NOMO-1 treated with DMSO at 0.1 percent for 48 hours (cell line): ENCODE measurements around the gene LDLRAD4.

Experiments
- DNase-seq: peaks from one replicate; lab custom pipeline; 2025; ENCODE audit not compliant: unreplicated experiment; lab: John Stamatoyannopoulos, UW

LDLRAD4 gene

DNA sequence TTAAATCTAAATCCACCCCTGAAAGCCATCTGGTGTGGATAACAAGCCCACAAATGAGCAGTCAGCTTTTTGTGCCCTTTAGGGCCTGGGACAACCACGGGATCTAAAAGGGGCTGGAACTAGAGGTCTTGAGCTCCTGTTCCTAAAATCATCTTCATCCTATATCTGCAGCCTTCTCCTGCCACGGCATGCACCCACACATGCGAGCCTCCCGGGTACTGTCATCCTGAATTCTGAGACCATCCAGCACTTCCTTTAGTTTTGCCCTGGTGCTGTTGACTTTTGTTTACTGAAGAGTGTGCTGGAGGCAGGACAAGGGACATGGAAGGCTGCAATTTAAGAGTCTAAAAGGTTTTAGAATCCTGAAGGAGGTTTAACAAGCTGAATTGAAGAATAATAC is 324.6 kb downstream of the LDLRAD4 start:
- no peak for DNase-seq

DNA sequence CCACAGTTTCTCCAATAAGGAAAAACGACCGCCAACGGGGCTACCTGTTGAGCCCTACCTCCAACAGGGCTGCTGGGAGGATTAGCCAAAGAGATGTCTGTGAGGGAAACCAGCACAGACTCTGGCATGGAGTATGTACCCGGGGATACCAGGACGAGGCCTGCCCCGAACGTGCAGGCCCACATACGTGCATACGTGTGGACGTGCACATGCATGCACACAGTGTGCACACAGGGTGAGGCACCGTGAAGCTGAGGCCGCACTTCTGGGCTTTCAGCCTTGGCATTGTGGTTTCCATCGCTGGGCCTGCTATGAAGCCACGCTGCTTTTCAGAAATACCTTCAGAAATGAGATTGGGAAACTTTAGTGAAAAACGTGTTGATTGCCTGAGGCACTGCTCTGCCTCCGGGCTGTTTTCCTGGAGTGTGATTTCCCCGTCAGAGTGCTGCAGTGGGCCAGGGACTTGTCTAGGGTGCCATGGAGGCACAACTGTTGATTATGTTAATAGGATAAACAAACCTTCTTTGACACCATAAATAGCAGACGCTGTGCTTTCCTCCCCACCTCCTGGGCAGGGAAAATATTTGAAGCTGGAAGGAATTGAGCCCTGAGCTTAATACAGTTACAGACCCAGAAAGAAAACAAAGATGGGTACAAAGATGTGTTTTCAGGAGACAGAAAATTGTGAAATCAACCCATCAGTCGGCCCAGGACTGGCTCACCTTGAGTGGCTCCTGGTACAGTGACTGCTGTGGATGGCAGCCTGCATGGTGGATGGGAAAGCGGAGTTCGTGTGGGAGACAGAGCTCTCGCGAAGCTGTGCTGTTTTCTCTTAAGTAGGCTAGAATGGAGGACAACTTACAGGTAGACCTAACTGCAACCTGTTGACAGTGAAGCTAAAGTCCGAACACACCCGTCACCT is 325.5 kb downstream of the LDLRAD4 start:
- DNase-seq = no peak

DNA sequence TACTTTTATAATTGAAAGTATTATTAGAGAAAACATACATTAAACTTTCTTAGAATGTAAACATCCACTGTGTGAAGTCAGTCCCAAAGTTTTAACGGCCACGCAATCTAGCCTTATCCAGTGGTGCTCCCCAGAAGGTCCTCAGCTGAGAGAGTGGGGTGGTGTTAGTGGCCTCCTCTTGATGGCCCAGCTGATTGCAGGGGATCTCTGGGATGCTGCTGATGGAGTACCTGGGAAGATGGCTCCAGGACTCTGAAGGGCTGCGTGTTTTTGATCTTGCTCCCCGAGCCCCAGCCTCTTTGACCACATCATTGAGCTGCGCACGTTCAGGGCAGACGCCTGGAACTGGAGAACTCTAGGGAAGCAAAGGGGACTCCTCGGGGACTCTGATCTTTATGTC is 326.4 kb downstream of the LDLRAD4 start:
- no peak for DNase-seq

DNA sequence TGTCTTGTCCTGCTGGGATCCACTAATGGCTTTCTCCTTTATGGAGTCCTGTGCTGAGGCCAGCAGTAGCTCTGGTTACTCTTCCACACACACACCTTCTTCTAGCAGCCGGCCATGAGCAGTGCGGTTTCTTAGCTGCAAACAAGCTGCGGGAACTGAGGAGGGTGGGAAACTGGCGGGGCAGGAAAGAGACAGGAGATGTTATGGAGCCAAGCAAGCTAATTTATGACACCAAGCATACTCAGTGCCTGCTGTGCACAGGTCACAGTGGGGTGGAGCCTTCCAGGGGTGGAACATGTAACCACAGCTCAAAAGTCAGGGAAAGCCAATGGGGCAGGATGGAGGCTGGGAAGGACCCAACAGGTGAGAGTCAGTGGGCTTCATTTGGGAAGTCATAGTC is 327.0 kb downstream of the LDLRAD4 start:
- no peak for DNase-seq

DNA sequence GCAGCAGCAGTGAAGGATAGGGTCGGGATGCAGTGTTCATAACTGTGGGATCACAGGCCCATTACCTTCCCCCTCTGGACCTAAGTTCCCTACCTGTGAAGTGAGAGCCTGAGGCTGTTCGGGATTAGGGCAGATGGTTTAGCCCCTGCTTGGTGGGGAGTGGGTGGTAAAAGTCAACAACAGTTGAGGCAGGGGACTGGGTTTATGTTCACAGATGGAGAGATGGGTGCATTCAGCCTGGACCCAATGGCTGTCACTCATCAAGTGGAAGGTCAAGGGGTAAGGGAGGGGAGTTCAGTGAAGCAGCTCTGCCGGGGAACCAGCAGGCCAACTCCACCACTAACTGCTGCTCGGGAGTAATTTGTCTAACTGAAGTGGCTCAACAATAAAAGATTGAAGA is 327.4 kb downstream of the LDLRAD4 start:
- no peak for DNase-seq

DNA sequence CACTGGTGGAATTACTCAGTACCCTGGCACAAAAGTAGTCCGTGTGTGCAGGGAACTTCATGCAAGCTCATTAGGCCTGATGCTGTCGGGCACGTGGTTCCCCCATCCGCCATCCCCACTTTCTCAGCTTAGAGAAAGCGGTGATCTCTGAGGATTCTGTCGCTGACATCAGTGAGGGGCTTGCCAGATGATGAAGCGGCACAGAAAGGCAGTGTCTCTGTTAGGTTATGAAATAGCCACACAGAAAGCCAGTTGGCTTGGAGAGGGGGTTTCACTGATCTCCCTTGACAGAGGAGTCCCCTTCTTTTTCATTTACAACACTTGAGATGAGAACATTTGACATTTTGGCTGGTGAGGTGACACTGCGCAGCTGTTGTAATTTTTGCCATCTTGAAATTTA is 328.1 kb downstream of the LDLRAD4 start:
- DNase-seq = no peak

DNA sequence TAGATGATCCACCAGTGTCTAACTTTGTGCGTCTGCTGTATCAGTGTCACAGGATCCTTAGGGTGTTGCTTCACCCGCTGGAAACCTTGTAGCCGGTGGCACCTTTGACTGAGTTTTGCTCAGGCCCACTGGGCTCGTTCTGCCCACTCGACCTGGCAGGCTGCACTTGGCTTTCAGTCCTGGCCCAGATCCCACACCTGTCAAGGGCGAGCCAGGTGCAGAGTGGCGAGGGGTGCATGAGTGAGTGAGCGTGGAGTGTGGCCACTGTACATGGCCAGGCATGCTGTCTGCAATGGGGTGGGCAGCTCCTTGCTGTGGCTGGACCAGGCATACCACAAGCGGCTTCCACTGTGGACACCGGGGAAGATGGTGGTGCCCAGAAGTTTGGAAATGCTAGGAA is 328.8 kb downstream of the LDLRAD4 start:
- DNase-seq = no peak

DNA sequence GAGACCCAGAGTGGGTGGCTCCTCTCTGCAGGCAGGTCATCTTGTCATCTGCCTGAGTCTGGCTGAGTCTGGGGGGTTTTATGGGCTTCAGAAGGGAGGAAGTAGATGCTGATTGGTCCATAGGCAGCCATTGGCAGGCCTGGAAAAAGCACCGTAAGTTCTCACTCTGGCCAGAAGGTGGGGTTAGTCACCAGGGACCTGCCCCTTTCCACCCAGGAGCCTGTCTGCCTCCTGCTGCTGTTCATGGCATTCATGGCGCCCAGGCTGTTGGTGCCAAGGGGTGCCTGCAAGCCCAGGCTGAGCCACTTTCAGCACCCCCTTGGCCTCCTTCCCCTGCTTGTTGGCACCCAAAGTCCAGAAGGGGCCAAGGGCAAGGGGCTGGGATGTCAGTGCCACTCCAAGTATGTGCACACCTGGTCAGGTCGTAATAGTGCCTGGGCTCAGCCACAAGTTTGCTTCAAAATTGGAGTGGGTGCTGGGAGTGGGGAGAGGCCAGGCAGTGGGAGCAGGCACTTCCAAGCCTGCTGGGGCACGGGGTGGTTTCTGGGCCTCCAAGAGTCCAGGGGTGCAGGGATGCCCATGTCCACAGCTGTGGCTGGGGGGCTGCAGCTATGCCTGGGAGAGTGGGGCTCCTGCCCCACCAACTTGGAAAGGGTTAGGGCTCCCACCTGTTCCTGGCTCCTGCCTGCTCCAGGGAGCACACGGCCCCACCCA is 329.7 kb downstream of the LDLRAD4 start:
- no peak for DNase-seq

DNA sequence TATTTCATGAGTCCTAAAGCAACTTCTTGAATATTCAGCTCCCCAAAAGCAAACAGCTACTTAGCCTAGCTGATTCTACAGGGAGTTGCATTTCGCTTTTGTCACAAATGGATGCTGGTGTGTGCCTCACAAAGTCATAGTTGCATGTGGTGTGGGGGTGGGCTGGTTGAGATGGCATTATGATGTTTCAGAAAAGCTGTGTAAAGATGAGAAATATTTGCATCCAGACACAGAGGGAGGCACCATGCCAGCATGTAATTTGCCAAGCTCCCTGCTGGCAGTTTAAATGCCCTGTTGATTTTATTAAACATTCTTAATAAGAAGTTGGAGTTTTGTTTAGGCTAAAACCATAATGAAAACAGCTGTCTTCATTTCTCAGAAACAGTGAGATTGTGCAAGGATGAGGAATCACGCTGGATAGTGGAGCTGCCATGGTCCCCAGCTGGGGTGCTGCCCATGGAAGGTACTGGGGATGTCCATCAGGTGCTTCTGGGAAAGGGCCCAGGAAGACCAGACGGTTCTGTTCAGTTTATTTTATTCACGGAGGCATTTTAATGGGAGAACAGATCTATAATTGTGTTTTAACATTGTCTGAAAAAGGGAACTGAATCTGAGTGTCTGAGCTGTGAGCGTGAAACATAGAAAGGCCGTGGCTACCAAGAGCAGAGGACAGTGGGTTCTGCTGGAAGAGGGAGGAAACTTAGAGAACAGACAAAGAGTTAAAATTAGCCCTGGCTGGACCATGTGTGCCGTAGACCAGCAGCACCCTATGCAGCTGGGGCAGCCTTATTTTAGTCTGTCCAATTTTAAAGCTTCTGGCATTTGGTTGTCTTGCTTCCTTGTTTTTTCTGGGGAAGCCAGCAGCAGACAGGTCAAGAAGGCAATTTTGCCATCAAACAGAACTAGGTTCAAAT is 330.7 kb downstream of the LDLRAD4 start:
- DNase-seq = peak; percentile 67

DNA sequence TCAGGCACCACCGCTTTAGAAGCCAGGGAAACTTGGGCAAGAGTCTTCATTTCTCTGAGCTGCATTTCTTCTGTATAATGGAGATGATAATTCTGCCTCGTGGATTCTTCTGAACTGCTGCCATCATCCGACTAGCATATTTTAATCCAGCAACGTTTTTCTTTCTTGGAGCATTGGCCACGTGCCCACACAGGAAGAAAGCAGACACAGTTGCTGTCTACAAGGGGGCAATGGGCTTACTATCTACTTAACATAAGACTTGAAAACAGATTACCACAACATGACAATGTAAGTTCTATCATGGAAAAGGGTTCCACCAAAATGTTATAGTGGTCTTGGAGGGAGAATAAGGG is 331.3 kb downstream of the LDLRAD4 start:
- DNase-seq = no peak

DNA sequence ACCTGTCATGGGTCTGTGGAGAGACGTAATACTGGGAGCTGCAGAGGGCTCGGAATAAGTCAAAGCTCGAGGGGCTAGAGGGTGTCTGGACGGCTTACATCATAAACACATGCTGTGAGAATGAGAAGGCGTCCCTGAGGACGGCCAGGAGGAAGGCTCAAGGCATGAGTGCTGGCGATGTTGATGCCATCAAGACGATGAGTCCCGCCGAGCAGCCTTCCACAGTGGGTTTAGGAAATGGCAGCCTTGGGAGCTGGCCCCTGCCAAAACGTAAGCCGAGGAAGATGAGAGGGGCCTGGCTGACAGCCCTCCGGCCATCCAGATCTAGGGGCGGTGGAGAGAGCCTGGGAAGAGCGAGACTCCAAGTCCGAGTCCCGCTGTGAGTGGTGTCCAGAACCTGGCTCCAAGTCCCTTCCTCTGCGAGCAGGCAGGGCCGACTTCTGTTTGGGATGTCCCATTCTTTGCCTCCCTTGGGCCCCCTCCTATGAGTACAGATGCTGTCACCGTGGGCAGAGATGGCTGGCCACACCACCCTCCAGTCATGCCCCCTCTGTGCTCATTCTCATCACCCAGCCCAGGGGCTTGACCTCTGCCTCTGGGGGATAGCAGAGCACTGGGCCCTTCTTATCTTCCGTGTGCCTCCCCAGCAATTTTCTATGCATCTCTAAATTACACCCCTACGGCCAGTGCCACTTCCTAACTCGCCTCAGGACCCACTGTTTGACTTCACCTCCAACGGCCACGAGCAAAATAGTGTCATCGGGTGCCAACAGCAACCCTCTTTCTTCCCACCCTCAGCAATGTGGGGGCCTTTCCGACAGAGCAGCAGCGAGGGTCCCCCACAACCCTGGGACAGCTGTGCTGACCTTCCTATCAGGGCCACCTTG is 332.1 kb downstream of the LDLRAD4 start:
- DNase-seq = no peak

DNA sequence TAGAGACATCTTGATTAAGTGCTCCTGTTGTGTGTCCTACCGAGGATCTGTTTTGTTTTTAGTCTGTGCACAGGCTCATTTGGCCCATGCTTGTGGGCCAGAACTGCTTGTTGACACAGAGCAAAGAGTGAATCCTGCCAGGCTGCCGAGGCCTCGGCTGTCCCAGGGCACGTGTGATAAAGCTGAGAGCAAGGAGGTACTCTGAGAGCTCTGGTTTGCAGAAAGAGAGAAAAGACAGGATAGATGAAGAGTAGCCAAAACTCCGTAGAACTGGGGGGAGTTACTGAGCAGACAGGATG is 332.7 kb downstream of the LDLRAD4 start:
- DNase-seq = no peak

DNA sequence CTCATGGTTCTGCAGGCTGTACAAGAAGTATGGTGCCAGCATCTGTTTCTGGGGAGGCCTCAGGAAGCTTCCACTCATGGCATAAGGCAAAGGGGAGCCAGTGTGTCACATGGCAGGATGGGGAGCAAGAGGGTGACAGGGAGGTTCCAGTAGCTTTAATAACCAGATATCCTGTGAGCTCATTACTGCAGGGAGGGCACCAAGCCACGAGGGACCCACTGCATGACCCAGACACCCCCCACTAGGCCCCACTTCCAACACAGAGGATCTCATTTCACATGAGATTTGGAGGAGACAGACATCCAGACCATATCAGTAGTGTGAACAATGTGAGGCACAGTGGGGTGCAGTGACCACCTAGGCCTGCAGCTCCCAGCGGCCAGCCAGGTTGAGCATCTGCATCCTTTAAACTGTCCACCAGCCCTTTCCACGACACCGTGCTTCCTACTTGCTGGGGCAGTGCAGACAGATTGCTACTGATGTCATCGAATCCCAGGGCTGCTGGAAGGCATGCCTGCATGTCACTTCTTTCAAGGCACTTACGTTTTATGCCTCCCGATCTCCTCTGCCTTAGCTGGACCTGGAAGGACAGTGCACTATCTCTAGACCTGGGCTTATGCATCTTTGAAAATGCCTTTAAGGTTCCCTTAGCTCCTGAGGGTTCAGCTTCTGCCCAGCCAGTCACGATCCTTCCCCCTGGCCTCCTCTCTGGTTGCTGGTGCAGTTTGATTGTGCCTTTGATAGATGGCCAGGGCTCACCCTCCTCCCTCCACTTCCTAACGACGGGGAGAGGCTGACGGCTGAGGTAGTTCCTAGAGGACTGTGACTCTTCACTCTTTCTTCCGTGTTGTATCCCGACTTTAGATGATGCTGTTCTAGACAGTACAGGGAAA is 333.5 kb downstream of the LDLRAD4 start:
- DNase-seq = no peak

DNA sequence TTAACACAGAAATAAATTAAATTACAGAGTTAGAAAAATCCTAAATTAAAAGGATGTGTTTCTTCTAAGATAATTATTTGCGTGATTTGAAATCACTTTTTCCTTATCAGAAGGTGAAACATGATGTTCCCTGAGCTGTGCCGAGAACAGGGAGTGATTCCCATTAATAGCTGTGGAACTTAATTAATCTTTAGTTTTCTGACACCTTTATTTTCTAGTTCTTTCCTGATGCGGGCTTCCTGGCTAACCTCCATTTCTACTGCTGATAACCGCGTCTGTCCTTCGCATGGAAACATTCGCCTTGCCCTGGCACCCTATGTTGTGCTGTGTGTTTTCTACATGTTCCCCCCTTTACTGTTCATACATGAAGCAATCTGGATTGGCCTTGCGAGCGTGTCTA is 334.9 kb downstream of the LDLRAD4 start:
- DNase-seq = no peak

DNA sequence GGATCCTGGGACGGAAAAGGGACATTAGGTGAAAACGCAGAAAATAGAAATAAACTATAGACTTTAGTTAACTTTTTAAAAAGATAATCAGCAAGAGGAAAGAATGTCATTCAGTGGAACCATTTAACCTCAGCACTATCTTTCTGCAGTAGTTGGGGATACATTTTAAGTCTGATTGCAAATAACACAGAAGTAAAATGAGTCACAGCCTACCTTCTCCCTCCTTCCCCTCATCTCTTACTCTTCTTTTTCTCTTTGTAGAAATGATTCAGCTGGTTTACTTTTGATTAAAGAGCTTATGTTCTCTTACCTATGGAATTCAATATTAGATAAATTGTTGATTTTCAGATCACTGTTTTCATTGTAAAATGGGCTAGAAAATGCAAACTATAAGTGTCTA is 336.6 kb downstream of the LDLRAD4 start:
- no peak for DNase-seq

DNA sequence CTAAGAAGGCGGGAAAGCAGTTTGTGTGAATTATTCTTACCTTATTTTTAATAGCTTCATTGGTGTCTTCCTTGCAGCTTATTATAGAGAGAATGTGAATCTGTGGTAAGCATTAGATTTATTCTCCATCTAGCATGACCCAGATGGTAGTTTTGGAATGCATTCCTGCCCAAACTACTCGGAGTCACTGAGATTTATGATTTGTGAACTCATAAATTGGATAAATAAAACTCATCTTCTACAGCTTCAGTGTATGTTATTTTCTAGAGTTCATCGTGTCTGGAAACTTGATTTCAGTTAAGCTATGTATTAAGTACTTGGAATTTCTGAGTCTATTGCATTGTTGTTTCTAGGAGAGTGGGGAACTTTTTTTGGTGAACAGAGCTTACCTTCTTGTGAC is 337.3 kb downstream of the LDLRAD4 start:
- DNase-seq = no peak

DNA sequence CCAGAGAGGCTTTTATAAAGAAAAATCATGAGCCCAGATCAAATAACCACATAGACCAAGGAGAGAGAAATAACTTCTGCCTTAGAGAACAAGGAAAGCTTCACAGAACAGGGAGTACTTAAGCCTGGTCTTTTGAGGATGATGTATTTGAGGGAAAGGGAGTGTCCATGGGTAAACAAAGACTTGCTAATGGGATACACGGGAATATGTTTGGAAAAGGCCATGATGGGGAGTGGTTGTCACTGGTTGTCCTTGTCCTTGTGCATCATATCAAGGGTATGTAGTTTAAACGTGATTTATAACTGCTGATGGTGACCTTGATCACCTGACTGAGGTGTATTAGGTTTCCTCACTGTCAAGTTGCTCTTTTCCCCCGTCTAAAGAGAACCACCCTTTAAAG is 337.9 kb downstream of the LDLRAD4 start:
- no peak for DNase-seq

DNA sequence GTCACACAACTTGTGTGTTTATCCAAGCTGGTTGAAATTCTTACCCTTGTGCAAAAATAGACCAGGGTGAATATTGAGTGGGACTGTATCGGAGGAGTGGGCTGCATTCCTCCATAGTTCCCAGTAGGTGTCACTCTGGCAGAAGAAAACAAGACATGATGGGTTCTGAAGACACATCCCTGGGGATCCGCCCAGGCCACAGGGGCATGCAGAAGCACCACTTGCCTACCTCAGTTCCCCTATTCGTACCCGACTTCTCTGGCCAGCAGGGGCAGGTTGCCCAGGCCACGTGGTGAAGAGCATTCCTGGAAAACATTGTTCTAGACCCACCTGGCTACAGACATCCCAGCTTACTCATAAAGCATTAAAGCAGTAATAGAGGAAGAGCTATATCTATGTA is 339.6 kb downstream of the LDLRAD4 start:
- peak; percentile 48 for DNase-seq

DNA sequence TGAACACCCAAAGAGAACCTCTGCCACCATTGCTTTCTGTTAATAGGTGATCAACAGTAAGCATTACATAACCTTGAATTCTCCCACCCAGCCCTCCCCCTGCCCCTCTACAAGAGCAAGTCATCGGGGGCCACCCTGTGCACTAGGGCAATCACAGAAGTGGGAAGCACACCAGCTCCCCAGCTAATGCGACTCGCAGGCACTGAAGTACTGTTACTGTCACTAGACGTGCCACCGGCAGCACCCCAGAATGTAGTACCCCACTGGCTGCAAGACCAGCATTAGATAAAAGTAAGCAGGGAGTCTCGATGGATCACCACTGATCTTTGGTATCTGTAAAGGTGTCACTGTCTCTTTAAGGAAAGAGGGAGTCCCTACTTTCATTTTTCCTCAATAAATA is 340.2 kb downstream of the LDLRAD4 start:
- DNase-seq = no peak

DNA sequence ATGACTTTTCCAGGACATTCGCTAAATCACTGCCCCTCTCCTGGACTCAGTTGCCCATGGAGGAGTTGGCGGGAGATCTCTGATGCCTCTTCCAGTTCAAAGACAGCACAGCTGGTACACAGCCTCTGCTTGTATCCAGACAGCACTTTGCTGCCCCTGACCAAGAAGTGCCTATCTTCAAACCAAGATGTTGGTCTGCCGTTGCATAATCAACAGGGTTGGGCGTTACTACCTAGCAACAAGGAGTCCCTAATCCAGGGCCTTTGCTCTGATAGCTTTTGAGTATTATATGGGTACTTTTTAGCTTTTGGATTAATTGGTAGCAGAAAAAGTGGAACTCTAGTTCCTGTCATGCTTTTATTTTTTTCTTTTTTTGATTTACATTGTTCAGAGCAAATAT is 341.2 kb downstream of the LDLRAD4 start:
- peak; percentile 10 for DNase-seq
